ENCODE measurements around the gene HMCN1. TPM values are rescaled to one million over a fixed set of nuclear protein-coding genes. Genes with fewer than 3 reads are reported as not detected.
A peak's percentile ranks its signal among the peaks of the same experiment; 100 is the strongest.

Gene HMCN1
- total and polyA plus RNA-seq, 12 donors = 0.56 to 5.8 (median 2.7) TPM

GRCh38 chr1:186212568-186213224, 478.5 kb downstream of the HMCN1 start:
- WGBS, 4 donors = 27 to 45% (median 28%) methylated on average over 4 of the region's 4 CpGs
- intact Hi-C loops (cut with DNase I) = loop anchor here in 1 of 2 donors (5.0 kb wide), 1 partner anchor 400 kb away; no protein-coding TSS in a partner anchor
- Histone ChIP-seq H3K27me3 (no peaks in the 10 kb centered on the region), H3K36me3 (replicated peaks in 1 of 2) (no peaks in the 10 kb centered on the region), H3K9me3 (replicated peaks in 1 of 3) (no peaks in the 10 kb centered on the region), H3K4me1 (replicated peaks in 1 of 2) (no peaks in the 10 kb centered on the region), H3K27ac (no peak overlapping the region), H3K4me3 (no peak overlapping the region)
- DNase-seq = peak; percentile 43 to 73 (median 63)
- no peak for TF ChIP-seq POLR2A (IDR thresholded peaks at IDR 0.05)
- TF ChIP-seq CTCF (IDR thresholded peaks at IDR 0.05) = peak; percentile 61 to 96 (median 90)

- H3K4me3 ChIP-seq = no peak overlapping the region
- no peak overlapping the region for H3K27ac ChIP-seq
- WGBS, 4 donors = 59 to 67% (median 62%) methylated on average over 2 of the region's 2 CpGs
- no peak for DNase-seq
- no peak for TF ChIP-seq POLR2A (IDR thresholded peaks at IDR 0.05)
- TF ChIP-seq CTCF (IDR thresholded peaks at IDR 0.05) = no peak
- H3K27me3 ChIP-seq = no peaks in the 10 kb centered on the region
- no peaks in the 10 kb centered on the region for H3K4me1 ChIP-seq (replicated peaks in 1 of 2)
- H3K36me3 ChIP-seq (replicated peaks in 1 of 2) = no peaks in the 10 kb centered on the region
- H3K9me3 ChIP-seq (replicated peaks in 1 of 3) = no peaks in the 10 kb centered on the region
- intact Hi-C loops (cut with DNase I) = loop anchor here in 1 of 2 donors (5.0 kb wide), 1 partner anchor 401 kb away; no protein-coding TSS in a partner anchor
These were observed 479.0 kb downstream of the HMCN1 start for GRCh38 chr1:186213225-186213607.

GRCh38 chr1:186214791-186215190, 480.6 kb downstream of the HMCN1 start:
- no peaks in the 10 kb centered on the region for H3K27me3 ChIP-seq
- H3K4me3 ChIP-seq = no peak overlapping the region
- H3K4me1 ChIP-seq (replicated peaks in 1 of 2) = no peaks in the 10 kb centered on the region
- intact Hi-C loops (cut with DNase I) = loop anchor here in 1 of 2 donors (5.0 kb wide), 1 partner anchor 402 kb away; no protein-coding TSS in a partner anchor
- no peak for DNase-seq
- TF ChIP-seq POLR2A (IDR thresholded peaks at IDR 0.05) (no peak), CTCF (IDR thresholded peaks at IDR 0.05) (no peak)
- 64 to 89% (median 82%) methylated on average over 1 of the region's 1 CpG for WGBS, 4 donors
- H3K36me3 ChIP-seq (replicated peaks in 1 of 2) = no peaks in the 10 kb centered on the region
- H3K9me3 ChIP-seq (replicated peaks in 1 of 3) = no peaks in the 10 kb centered on the region
- H3K27ac ChIP-seq = no peak overlapping the region

- no peak overlapping the region for H3K27ac ChIP-seq
- no peaks in the 10 kb centered on the region for H3K4me1 ChIP-seq (replicated peaks in 1 of 2)
- H3K36me3 ChIP-seq (replicated peaks in 1 of 2) = no peaks in the 10 kb centered on the region
- H3K27me3 ChIP-seq = no peaks in the 10 kb centered on the region
- DNase-seq = no peak
- no peak for TF ChIP-seq CTCF (IDR thresholded peaks at IDR 0.05)
- no peak for TF ChIP-seq POLR2A (IDR thresholded peaks at IDR 0.05)
- H3K4me3 ChIP-seq = no peak overlapping the region
- intact Hi-C loops (cut with DNase I) = no loop called here
- no peaks in the 10 kb centered on the region for H3K9me3 ChIP-seq (replicated peaks in 1 of 3)
These were observed 481.4 kb downstream of the HMCN1 start for GRCh38 chr1:186215636-186216035.

All from adrenal gland (tissue), 12 donors.